Cardiac fibroblast (primary cell): ENCODE data around the gene CCDC24.

Experiments
- DNase-seq, 2 donors: peaks; one replicate each; pipeline versions ENCODE4 v3.0.0 to v3.0.0-alpha.2; 2010; ENCODE audit warnings: low read depth in 2 of 2
- H3K4me3 ChIP-seq, 2 donors: replicated peaks in 1 of 2; 1 replicate in 1 of 2; 2 replicates in 1 of 2; pipeline ENCODE4 v1.5.1; 2011; ENCODE audit warnings: low read depth in 2 of 2, low read length in 2 of 2, mild to moderate bottlenecking in 2 of 2, moderate library complexity in 1 of 2
- CTCF ChIP-seq: IDR thresholded peaks from one replicate; pipeline ENCODE4 v1.5.1; 2011; ENCODE audit warnings: low read depth, mild to moderate bottlenecking, low read length, inconsistent platforms

Gene CCDC24

GRCh38 chr1:44002606-44003157 lies 11.3 kb downstream of the CCDC24 start:
- no peak for TF ChIP-seq CTCF

GRCh38 chr1:44008259-44008658 lies 16.9 kb downstream of the CCDC24 start:
- no peak for TF ChIP-seq CTCF
- DNase-seq = no peak
- no peak overlapping the region for H3K4me3 ChIP-seq

More at GRCh38 chr1:44002606-44003157, 11.3 kb downstream of the CCDC24 start:
- no peak for DNase-seq
- no peak overlapping the region for H3K4me3 ChIP-seq

- H3K4me3 ChIP-seq = no peak overlapping the region
- no peak for TF ChIP-seq CTCF
- DNase-seq = no peak
Measured at GRCh38 chr1:44010935-44011471, 19.6 kb downstream of the CCDC24 start.

GRCh38 chr1:44012404-44012803 lies 21.0 kb downstream of the CCDC24 start:
- H3K4me3 ChIP-seq = no peak overlapping the region
- no peak for TF ChIP-seq CTCF
- no peak for DNase-seq

- TF ChIP-seq CTCF = no peak
- DNase-seq = no peak
Measured at GRCh38 chr1:44012941-44013609, 21.7 kb downstream of the CCDC24 start.

GRCh38 chr1:44013949-44014348 lies 22.6 kb downstream of the CCDC24 start:
- no peak for TF ChIP-seq CTCF
- no peak for DNase-seq

More at GRCh38 chr1:44012941-44013609, 21.7 kb downstream of the CCDC24 start:
- no peak overlapping the region for H3K4me3 ChIP-seq

More at GRCh38 chr1:44013949-44014348, 22.6 kb downstream of the CCDC24 start:
- H3K4me3 ChIP-seq = no peak overlapping the region
